HG03139 (cell line): Measurements from ENCODE around the gene NRROS.

Experiments
- ATAC-seq: cut with Tn5 transposase; IDR thresholded peaks from one replicate; pipeline ENCODE4 v1.9.1; 2021; ENCODE audit not compliant: unreplicated experiment

Gene NRROS

GRCh38 chr3:196673632-196674031 is 34.1 kb downstream of the NRROS start:
- ATAC-seq: no peak

GRCh38 chr3:196677353-196677752 is 37.9 kb downstream of the NRROS start:
- ATAC-seq: no peak

- no peak for ATAC-seq
These were observed 38.4 kb downstream of the NRROS start for GRCh38 chr3:196677931-196678330.

- ATAC-seq: peak; percentile 89
These were observed 45.3 kb downstream of the NRROS start for GRCh38 chr3:196684548-196685407.

GRCh38 chr3:196686436-196686835 is 46.9 kb downstream of the NRROS start:
- no peak for ATAC-seq

DNA sequence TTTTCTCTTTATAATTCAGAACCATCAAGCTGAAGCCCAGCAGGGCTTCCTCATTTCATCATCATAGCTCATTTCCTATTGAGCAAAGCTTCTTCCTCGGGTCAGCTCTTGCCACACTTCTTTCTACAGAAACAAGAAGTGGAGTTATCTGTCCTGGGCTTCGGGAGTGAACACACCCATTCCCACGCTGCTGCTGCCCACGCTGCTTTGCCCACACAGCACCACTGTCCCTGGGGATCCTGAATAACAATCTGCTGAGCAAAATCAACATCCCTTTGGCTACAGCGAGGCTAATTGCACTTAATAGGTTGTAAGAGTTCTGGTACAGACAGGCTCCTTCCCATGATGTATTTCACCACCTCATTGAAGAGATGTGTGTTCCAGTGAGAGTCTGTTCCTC is 48.9 kb downstream of the NRROS start:
- no peak for ATAC-seq

DNA sequence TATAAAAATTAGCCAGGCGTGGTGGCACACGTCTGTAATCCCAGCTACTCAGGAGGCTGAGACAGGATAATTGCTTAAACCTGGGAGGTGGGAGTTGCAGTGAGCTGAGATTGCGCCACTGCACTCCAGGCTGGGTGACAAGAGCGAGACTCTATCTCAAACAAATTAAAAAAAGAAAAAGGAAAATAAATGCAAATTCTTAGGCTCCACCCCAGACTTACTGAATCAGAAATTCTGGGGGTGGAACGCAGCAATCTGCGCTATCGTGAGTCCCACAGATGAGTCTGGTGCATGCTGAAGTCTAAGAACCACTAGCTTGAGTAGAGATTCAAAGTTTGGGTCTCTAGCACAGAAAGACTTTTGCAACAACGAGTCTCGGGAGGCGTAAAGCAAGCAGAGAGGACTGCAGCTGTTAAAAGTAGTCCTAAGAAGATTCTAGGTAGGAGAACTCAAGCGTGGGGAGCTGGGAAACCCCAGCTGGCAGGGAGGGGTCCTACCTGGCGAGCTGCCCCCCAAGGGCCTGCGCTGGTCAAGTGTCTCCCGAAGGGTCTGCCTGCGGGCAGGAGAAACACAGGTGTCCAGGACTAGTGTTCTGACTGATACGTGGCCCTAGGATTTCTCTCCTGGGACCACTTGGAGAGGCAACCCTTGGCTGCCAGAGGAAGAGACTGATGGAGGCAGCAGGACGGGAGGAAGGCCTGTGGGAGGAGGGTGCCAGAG is 50.6 kb downstream of the NRROS start:
- no peak for ATAC-seq

GRCh38 chr3:196691386-196691785 is 51.9 kb downstream of the NRROS start:
- ATAC-seq: no peak

DNA sequence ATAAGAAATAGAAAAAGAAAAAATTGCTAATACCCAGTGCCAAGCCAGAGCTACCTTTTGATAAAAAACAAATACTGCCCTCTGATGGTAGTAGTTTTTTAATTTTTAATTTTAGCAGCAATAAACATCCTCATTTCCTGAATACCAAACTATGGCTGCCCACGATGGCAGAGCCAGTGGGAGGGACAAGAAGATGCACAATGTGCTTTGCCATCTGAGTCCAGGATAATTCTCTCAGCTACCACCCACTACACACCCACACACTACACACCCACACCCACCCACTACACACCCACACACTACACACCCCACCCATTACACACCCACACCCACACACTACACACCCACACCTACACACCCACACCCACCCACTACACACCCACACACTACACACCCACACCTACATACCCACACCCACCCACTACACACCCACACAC is 54.7 kb downstream of the NRROS start:
- no peak for ATAC-seq

GRCh38 chr3:196694941-196695848 is 55.7 kb downstream of the NRROS start:
- no peak for ATAC-seq

DNA sequence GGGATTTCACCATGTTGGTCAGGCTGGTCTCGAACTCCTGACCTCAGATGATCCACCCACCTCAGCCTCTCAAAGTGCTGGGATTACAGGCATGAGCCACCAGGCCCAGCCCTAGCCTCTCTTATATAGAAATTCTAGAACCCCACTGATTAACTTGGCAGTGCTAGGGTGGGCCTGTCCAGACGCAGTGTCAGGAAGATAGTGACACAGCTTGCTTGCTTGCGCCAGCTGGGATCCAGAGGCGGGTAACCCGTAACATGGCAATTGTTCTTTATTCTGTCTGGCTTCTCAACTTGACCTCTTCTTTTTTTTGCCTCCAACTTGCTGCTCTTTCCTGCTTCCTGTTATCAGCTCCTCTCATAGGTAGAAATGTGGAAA is 56.3 kb downstream of the NRROS start:
- no peak for ATAC-seq

DNA sequence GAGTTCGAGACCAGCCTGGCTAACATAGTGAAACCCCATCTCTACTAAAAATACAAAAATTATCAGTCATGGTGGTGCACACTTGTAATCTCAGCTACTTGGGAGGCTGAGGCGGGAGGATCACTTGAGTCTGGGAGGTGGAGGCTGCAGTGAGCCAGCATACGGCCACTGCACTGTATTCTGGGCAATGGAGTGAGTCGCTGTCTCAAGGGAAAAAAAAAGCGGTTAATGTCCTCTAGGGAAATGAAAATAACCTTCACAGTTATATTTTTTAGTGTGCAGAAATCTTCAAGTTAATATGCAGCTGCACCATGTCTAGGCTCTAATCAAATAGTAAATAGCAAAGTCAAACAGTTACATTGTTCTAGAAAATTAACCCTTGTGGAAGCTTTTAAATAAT is 57.8 kb downstream of the NRROS start:
- ATAC-seq: no peak

DNA sequence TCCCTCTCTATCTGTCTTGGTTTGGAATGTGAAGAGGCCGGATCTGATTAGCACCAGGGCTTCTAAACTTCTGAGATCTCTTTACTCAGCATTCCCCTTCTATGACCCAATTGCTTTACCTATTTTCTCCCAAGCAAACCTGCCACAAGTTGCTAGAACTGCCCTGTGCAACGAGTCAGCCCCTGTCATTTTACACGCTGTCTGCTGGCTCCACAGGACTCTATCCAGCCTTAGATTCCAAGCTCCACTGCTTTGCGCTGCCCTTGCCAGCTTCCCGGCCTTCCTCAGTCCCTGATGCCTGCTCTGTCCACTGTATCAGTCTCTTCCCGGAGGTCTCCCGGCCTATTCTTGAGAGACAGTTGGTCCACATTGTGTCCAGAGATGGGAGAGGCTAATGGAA is 60.3 kb downstream of the NRROS start:
- ATAC-seq: no peak

DNA sequence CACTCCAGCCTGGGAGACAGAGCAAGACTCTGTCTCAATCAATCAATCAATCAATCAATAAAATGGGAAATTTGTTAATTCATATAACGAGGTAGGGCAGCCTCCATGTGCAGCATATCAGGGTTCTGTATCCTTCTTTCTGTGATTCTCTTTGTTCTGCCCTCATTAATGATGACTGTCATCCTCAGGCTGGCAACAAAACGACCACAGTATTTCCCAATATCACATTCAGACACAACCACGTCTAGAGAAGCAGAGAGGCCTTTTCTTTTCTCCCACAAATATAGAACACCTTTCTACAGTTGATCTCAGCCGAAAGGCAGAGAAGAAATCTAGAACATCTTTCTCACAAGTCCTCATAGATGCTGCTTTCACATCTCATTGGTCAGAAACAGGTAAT is 61.3 kb downstream of the NRROS start:
- no peak for ATAC-seq

DNA sequence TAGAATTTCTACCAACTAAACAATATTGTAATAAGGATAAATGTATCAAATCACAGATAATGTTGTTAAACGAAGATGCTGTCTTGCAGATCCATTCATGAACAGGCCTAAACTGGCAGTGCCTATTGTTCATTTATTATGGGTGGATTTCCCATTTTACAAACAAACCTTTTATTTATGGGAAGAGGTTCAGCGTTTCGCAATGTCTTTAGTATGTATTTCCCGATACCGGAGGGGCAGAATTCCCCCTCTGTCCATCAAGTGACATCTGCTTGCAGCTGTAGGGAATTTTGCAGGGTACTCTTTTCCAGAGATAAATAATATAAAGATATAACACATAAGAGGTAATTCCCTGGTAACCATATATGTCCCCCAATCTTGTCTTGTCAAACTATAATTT is 66.8 kb downstream of the NRROS start:
- ATAC-seq: no peak

DNA sequence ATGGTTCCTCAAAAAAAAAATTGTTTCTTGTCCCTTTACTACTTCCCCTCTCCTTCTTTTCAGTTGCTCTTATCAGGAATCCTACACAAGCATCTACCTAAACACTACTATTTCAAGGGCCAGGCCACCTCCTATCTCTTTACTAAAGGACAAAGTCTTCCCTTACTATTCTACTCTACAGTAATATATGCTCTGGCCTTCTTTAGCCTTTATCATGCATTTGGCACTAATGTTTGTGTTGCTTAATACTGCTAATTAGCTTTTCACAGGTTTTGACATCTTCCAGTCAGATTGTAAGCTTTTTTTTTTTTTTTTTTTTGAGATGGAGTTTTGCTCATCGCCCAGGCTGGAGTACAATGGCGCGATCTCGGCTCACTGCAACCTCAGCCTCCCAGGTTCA is 67.2 kb downstream of the NRROS start:
- ATAC-seq: no peak

GRCh38 chr3:196707566-196707965 is 68.1 kb downstream of the NRROS start:
- no peak for ATAC-seq

GRCh38 chr3:196708467-196708866 is 69.0 kb downstream of the NRROS start:
- ATAC-seq: no peak
